IMR-90 (cell line): ENCODE results near the gene TMEM106A. TPM values are rescaled to one million over a fixed set of nuclear protein-coding genes. Genes with fewer than 3 reads are reported as not detected.
A peak's percentile ranks its signal among the peaks of the same experiment; 100 is the strongest.

Experiments
- ATAC-seq: fragments of 200-7000 bp; cut with Tn5 transposase; 2 replicates; pipeline ENCODE4 v1.9.1; 2020; ENCODE audit warnings: low read depth, mild to moderate bottlenecking, moderate library complexity
- BruUV-seq: library from RNA; stranded (reverse); fragments of 400-500 nt; replicated peaks from 2 replicates; lab custom pipeline; 2021; lab: Mats Ljungman, UMichigan
- CTCF ChIA-PET: fragments of 300-600 bp; formaldehyde crosslinking; extraction: SDS; loops from one replicate; lab custom pipeline; 2021; ENCODE audit warnings: antibody characterized with exemption; lab: Yijun Ruan, JAX
- POLR2A ChIA-PET: fragments of 300-600 bp; sonication (Branson Sonifier 250); formaldehyde crosslinking; loops from one replicate; lab custom pipeline; 2022; ENCODE audit warnings: antibody characterized with exemption; ENCODE audit not compliant: unreplicated experiment; lab: Charles Lee
- DNase-seq: peaks from one replicate; pipeline ENCODE4 v3.0.0; 2013
- H2AFZ ChIP-seq: replicated peaks from 2 replicates; pipeline ENCODE3; 2013; ENCODE audit warnings: low read length, mild to moderate bottlenecking; ENCODE audit not compliant: poor library complexity
- H2AK5ac ChIP-seq: 2 replicates; pipeline ENCODE4 v1.6.1; 2013; ENCODE audit warnings: low read depth, low read length, inconsistent platforms
- H2AK9ac ChIP-seq: replicated peaks from 2 replicates; pipeline ENCODE3; 2013; ENCODE audit warnings: mild to moderate bottlenecking, low read depth, low read length, moderate library complexity; ENCODE audit not compliant: poor library complexity
- H2BK120ac ChIP-seq: 2 replicates; pipeline ENCODE4 v1.6.1; 2013; ENCODE audit warnings: low read depth, low read length, inconsistent platforms
- H2BK15ac ChIP-seq: 3 replicates; pipeline ENCODE4 v1.6.1; 2013; ENCODE audit warnings: low read depth, low read length, inconsistent platforms
- H2BK20ac ChIP-seq: 2 replicates; pipeline ENCODE4 v1.6.1; 2013; ENCODE audit warnings: low read depth, mild to moderate bottlenecking, inconsistent platforms, low read length, moderate library complexity
- H2BK5ac ChIP-seq: 2 replicates; pipeline ENCODE4 v1.6.1; 2013; ENCODE audit warnings: mild to moderate bottlenecking, low read depth, low read length, inconsistent platforms; ENCODE audit not compliant: poor library complexity, severe bottlenecking
- H3K14ac ChIP-seq: replicated peaks from 2 replicates; pipeline ENCODE4 v1.6.1; 2013; ENCODE audit warnings: low read depth, low read length, inconsistent platforms
- H3K18ac ChIP-seq: 2 replicates; pipeline ENCODE4 v1.6.1; 2013; ENCODE audit warnings: low read depth, low read length, control low read depth
- H3K23ac ChIP-seq: 2 replicates; pipeline ENCODE4 v1.6.1; 2013; ENCODE audit warnings: low read depth, low read length, inconsistent platforms
- H3K27ac ChIP-seq: 2 replicates; pipeline ENCODE4 v1.5.1; 2013; ENCODE audit warnings: mild to moderate bottlenecking, control low read depth, low read length; ENCODE audit not compliant: insufficient read depth
- H3K27me3 ChIP-seq: 2 replicates; pipeline ENCODE4 v1.6.1; 2013; ENCODE audit warnings: low read length; ENCODE audit not compliant: control insufficient read depth, insufficient read depth
- H3K36me3 ChIP-seq: 2 replicates; pipeline ENCODE4 v1.6.1; 2013; ENCODE audit warnings: low read length, mixed read lengths; ENCODE audit not compliant: control insufficient read depth, insufficient read depth
- H3K4ac ChIP-seq: 2 replicates; pipeline ENCODE4 v1.6.1; 2013; ENCODE audit warnings: low read depth, low read length, inconsistent platforms
- H3K4me1 ChIP-seq: 2 replicates; pipeline ENCODE4 v1.6.1; 2013; ENCODE audit warnings: low read length, mixed read lengths; ENCODE audit not compliant: control insufficient read depth, insufficient read depth
- H3K4me2 ChIP-seq: 2 replicates; pipeline ENCODE4 v1.6.1; 2013; ENCODE audit warnings: low read depth, mild to moderate bottlenecking, control low read depth, low read length, moderate library complexity
- H3K4me3 ChIP-seq: 2 replicates; pipeline ENCODE4 v1.5.1; 2013; ENCODE audit warnings: low read depth, mild to moderate bottlenecking, control low read depth, low read length, moderate library complexity; ENCODE audit not compliant: insufficient read depth
- H3K56ac ChIP-seq: 2 replicates; pipeline ENCODE4 v1.6.1; 2013; ENCODE audit warnings: low read length, inconsistent platforms; ENCODE audit not compliant: insufficient read depth; ENCODE audit errors: extremely low read depth
- H3K79me1 ChIP-seq, 2 experiments: 2 replicates each; pipeline ENCODE4 v1.6.1; 2013; ENCODE audit warnings: low read length in 2 of 2, inconsistent platforms in 1 of 2, low read depth in 1 of 2
- H3K9ac ChIP-seq: 2 replicates; pipeline ENCODE4 v1.6.1; 2013; ENCODE audit warnings: low read depth, low read length, control low read depth
- H3K9me1 ChIP-seq: 2 replicates; pipeline ENCODE4 v1.6.1; 2013; ENCODE audit warnings: low read length, inconsistent platforms; ENCODE audit not compliant: insufficient read depth
- H3K9me3 ChIP-seq: 2 replicates; pipeline ENCODE4 v1.6.1; 2013; ENCODE audit warnings: low read length; ENCODE audit not compliant: control insufficient read depth, insufficient read depth
- H4K20me1 ChIP-seq: 2 replicates; pipeline ENCODE4 v1.6.1; 2013; ENCODE audit warnings: low read length, inconsistent platforms; ENCODE audit not compliant: insufficient read depth
- H4K5ac ChIP-seq: 2 replicates; pipeline ENCODE4 v1.6.1; 2013; ENCODE audit warnings: mild to moderate bottlenecking, low read depth, low read length, control low read depth
- H4K8ac ChIP-seq, 2 experiments: 2 replicates each; pipeline ENCODE4 v1.6.1; 2013; ENCODE audit warnings: low read depth in 2 of 2, low read length in 2 of 2, control low read depth in 1 of 2, inconsistent platforms in 1 of 2
- H4K91ac ChIP-seq: 2 replicates; pipeline ENCODE4 v1.6.1; 2013; ENCODE audit warnings: low read depth, low read length, inconsistent platforms; ENCODE audit not compliant: insufficient read depth
- ELK1 ChIP-seq: fragments of 150-350 bp; IDR thresholded peaks from 2 replicates; pipeline ENCODE4 v1.6.1; 2016; ENCODE audit warnings: low read depth, mild to moderate bottlenecking, low read length, moderate library complexity, borderline replicate concordance
- MAFK ChIP-seq: IDR thresholded peaks from 2 replicates; pipeline ENCODE4 v1.6.1; 2012; ENCODE audit warnings: low read depth, low read length, improper control_type of control experiment
- MAZ ChIP-seq: IDR thresholded peaks from 2 replicates; pipeline ENCODE4 v1.6.1; 2012; ENCODE audit warnings: low read depth, mild to moderate bottlenecking, low read length, improper control_type of control experiment, moderate library complexity, borderline replicate concordance
- MXI1 ChIP-seq: IDR thresholded peaks from 2 replicates; pipeline ENCODE4 v1.6.1; 2012; ENCODE audit warnings: low read depth, mild to moderate bottlenecking, low read length, moderate library complexity, borderline replicate concordance
- RFX5 ChIP-seq: IDR thresholded peaks from 2 replicates; pipeline ENCODE4 v1.8.0; 2012; ENCODE audit warnings: low read depth, mild to moderate bottlenecking, low read length, moderate library complexity
- USF2 ChIP-seq: fragments of 150-350 bp; IDR thresholded peaks from 2 replicates; pipeline ENCODE4 v1.6.1; 2017; ENCODE audit warnings: mild to moderate bottlenecking, antibody characterized with exemption, low read length, low read depth
- WGBS, 2 experiments: methylation state at CpG; one replicate each; pipeline versions ENCODE4 v1.1.5 to v1.1.7; 2013; ENCODE audit warnings: missing lambda C conversion rate in 2 of 2; ENCODE audit not compliant: insufficient read length in 1 of 2; ENCODE audit errors: extremely low coverage in 2 of 2; 5-methylcytosine and 5-hydroxymethylcytosine counted together
- dilution Hi-C: fragments of 300-500 bp; cut with HindIII; formaldehyde crosslinking; loops from one replicate; pipeline ENCODE4 v1.14.3; 2018; ENCODE audit warnings: low sequenced_read_pairs; ENCODE audit not compliant: unreplicated experiment
- in situ Hi-C: fragments of 300-500 bp; cut with MboI; formaldehyde crosslinking; loops from 3 replicates; pipeline ENCODE4 v1.14.3; 2019; ENCODE audit warnings: low sequenced_read_pairs, inconsistent platforms, mixed read lengths
- intact Hi-C: fragments of 100-400 bp; cut with micrococcal nuclease; formaldehyde crosslinking; loops from 2 replicates; pipeline ENCODE4 v1.10.0; 2022
- polyA plus RNA-seq, 3 experiments: library from polyadenylated mRNA; depleted of rRNA; stranded (reverse); fragments of >200 nt; gene quantifications; 2 replicates each; pipeline ENCODE4 v1.2.3, GENCODE V29; 2012; ENCODE audit warnings: low replicate concordance in 1 of 3
- total RNA-seq: library from RNA; depleted of rRNA; stranded (reverse); fragments of >200 nt; gene quantifications from 2 replicates; pipeline ENCODE4 v1.2.3, GENCODE V29; 2012

The TMEM106A gene
- total and polyA plus RNA-seq, 2 of the 4 experiments (the other 2 are of a cell fraction), result 2.2 to 7.5 TPM

DNA sequence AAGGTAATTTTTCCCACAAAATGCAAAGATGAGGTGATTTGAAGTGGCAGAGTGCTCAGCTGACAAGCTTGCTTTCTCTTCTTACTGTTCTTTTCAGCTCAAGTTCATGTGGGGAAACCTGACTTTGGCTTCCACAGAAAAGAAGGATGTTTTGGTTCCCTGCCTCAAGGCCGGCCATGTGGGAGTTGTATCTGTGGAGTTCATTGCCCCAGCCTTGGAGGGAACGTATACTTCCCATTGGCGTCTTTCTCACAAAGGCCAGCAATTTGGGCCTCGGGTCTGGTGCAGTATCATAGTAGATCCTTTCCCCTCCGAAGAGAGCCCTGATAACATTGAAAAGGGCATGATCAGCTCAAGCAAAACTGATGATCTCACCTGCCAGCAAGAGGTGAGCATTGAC lies 18.4 kb upstream of the TMEM106A start:
- H3K56ac ChIP-seq, result no peak overlapping the region
- H4K91ac ChIP-seq, result no peak overlapping the region
- BruUV-seq, result TSS peak; percentile 85
- H3K79me1 ChIP-seq, result peaks cover 4 to 6% of the 10 kb centered on the region in 2 experiments; a peak in 2 of 4 replicates
- H3K9ac ChIP-seq, result no peak overlapping the region
- H3K9me3 ChIP-seq, result no peaks in the 10 kb centered on the region
- H2BK15ac ChIP-seq, result no peak overlapping the region
- H3K4me2 ChIP-seq, result no peak overlapping the region
- H3K27ac ChIP-seq, result no peak overlapping the region
- intact Hi-C loops, result no loop called here
- TF ChIP-seq MAFK (no peak), MXI1 (no peak), USF2 (no peak), MAZ (no peak), ELK1 (no peak), RFX5 (no peak)
- no peak overlapping the region for H3K14ac ChIP-seq
- no peak overlapping the region for H3K4me3 ChIP-seq
- H2BK5ac ChIP-seq, result no peak overlapping the region
- H4K5ac ChIP-seq, result no peak overlapping the region
- 96% methylated on average over 4 of the region's 5 CpGs; no CpG with 5 or more reads in 1 of the 2 experiments for WGBS, 2 experiments
- H2AFZ ChIP-seq, result no peak overlapping the region
- ATAC-seq (no peak), DNase-seq (no peak)
- H3K9me1 ChIP-seq, result no peaks in the 10 kb centered on the region; the same call in 1 of the 2 replicates
- peaks cover 71% of the 10 kb centered on the region for H3K36me3 ChIP-seq
- no peak overlapping the region for H3K23ac ChIP-seq
- no peaks in the 10 kb centered on the region for H3K27me3 ChIP-seq
- H2AK5ac ChIP-seq, result no peak overlapping the region
- no peak overlapping the region for H3K18ac ChIP-seq
- in situ Hi-C loops, result loop anchor here (25.0 kb wide), 1 partner anchor 294 kb away; the partner anchor contains the start of gene DHX8
- H2BK20ac ChIP-seq, result no peak overlapping the region
- no peaks in the 10 kb centered on the region; the same call in 1 of the 2 replicates for H4K20me1 ChIP-seq
- no peak overlapping the region for H2AK9ac ChIP-seq
- ChIA-PET POLR2A (no interaction called here), CTCF (no interaction called here)
- H3K4ac ChIP-seq, result no peak overlapping the region
- no peak overlapping the region for H4K8ac ChIP-seq
- H3K4me1 ChIP-seq, result no peaks in the 10 kb centered on the region
- no peak overlapping the region for H2BK120ac ChIP-seq
- dilution Hi-C loops, result no loop called here
